SK-N-MC (cell line): ENCODE data around the gene LRRC27.

Experiments
- DNase-seq: peaks from one replicate; pipeline ENCODE4 v3.0.0-alpha.2; 2011; ENCODE audit warnings: low read depth, low spot score
- H3K27ac ChIP-seq: fragments of 200-600 bp; sonication (generic); 2 replicates; pipeline ENCODE4 v1.5.1; 2016; ENCODE audit warnings: mixed run types
- H3K36me3 ChIP-seq: fragments of 200-600 bp; sonication (generic); 2 replicates; pipeline ENCODE4 v1.6.1; 2017; ENCODE audit warnings: antibody characterized with exemption, low read length, mixed read lengths; ENCODE audit not compliant: insufficient read depth
- H3K4me3 ChIP-seq: fragments of 200-600 bp; sonication (generic); 2 replicates; pipeline ENCODE4 v1.5.1; 2016
- H3K9ac ChIP-seq: fragments of 200-600 bp; sonication (generic); 2 replicates; pipeline ENCODE4 v1.8.0; 2017; ENCODE audit warnings: mixed run types, mixed read lengths; ENCODE audit not compliant: insufficient read length
- H3K9me3 ChIP-seq: fragments of 200-600 bp; sonication (generic); 2 replicates; pipeline ENCODE4 v1.6.1; 2017; ENCODE audit warnings: low read depth, mild to moderate bottlenecking, antibody characterized with exemption, low read length, moderate library complexity, mixed read lengths
- EZH2 ChIP-seq: fragments of 200-600 bp; sonication (generic); IDR thresholded peaks from one replicate; pipeline ENCODE4 v1.6.1; 2017; ENCODE audit warnings: antibody characterized with exemption
- FOXP2 ChIP-seq: optimal IDR thresholded peaks from 2 replicates; pipeline ENCODE3; 2011; ENCODE audit warnings: mild to moderate bottlenecking, moderate library complexity; ENCODE audit not compliant: insufficient read depth; ENCODE audit errors: extremely low read length, control extremely low read depth
- POLR2AphosphoS5 ChIP-seq: IDR thresholded peaks from 2 replicates; pipeline ENCODE4 v1.6.1; 2012; ENCODE audit warnings: mild to moderate bottlenecking, low read depth, low read length, borderline replicate concordance

LRRC27 gene

GRCh38 chr10:132420981-132421846 lies 89.2 kb downstream of the LRRC27 start:
- H3K27ac ChIP-seq, result peak overlapping the region; percentile 85
- no peak for TF ChIP-seq EZH2
- no peak for TF ChIP-seq FOXP2
- TF ChIP-seq POLR2AphosphoS5, result no peak
- H3K9ac ChIP-seq, result peak overlapping the region; percentile 51
- H3K9me3 ChIP-seq, result no peaks in the 10 kb centered on the region
- DNase-seq, result no peak
- H3K4me3 ChIP-seq, result peak overlapping the region; percentile 28
- no peaks in the 10 kb centered on the region for H3K36me3 ChIP-seq

DNA sequence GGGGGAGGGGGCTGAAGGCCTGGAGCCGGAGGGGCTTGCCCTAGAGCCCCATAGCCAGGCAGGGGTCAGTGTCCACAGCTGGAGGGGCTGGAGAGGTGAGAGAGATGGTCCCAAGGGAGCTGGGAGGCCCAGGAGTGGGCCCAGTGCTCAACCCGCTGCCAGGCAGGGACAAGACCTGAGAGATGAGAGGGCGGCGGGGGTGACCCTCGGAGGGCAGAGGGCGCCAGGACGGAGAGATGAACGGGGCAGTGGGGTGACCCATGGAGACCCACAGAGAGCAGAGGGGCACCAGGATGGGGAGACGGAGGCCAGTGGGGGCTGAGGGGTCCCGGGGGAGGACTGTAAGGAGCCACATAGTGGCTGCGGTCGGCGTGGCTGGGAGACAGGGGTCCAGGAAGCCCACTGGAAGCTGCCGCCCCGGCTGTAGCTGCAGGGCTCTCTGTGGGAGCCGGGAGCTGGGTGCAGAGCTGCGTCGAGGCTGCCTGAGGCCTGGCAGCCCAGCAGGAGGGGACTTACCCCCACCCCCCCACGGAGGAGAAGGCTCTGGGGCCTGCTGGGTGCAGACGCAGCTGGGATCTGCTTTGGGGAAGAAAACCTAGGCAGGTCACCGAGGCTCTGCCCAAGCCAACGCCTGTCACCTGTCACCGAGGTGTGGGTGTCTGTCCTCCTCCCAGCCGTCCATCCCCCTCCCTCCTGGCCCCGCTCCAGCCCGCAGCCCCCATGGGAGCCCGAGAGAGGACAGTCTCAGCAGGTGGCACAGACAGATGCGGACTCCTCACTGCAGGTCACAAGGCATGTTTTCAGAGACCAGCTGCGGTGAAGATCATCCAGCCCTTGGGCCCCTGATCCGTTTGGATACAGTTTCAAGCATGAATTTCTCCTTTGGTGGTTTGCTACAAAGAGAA lies 90.1 kb downstream of the LRRC27 start:
- H3K36me3 ChIP-seq, result no peaks in the 10 kb centered on the region
- DNase-seq, result no peak
- peak overlapping the region; percentile 28 for H3K4me3 ChIP-seq
- peak overlapping the region; percentile 85 for H3K27ac ChIP-seq
- H3K9me3 ChIP-seq, result no peaks in the 10 kb centered on the region
- H3K9ac ChIP-seq, result peak overlapping the region; percentile 51
- TF ChIP-seq EZH2, result no peak
- no peak for TF ChIP-seq FOXP2
- no peak for TF ChIP-seq POLR2AphosphoS5

- H3K9ac ChIP-seq, result no peak overlapping the region
- H3K36me3 ChIP-seq, result no peaks in the 10 kb centered on the region
- H3K4me3 ChIP-seq, result no peak overlapping the region
- H3K27ac ChIP-seq, result peak overlapping the region; percentile 85
- DNase-seq, result no peak
- no peak for TF ChIP-seq POLR2AphosphoS5
- TF ChIP-seq EZH2, result no peak
- TF ChIP-seq FOXP2, result no peak
- H3K9me3 ChIP-seq, result no peaks in the 10 kb centered on the region
Observed at GRCh38 chr10:132422903-132423825, 91.2 kb downstream of the LRRC27 start.

- no peak for TF ChIP-seq POLR2AphosphoS5
- no peak for TF ChIP-seq FOXP2
- no peak for TF ChIP-seq EZH2
- Histone ChIP-seq H3K27ac (peak overlapping the region; percentile 70), H3K9ac (no peak overlapping the region), H3K36me3 (no peaks in the 10 kb centered on the region), H3K9me3 (no peaks in the 10 kb centered on the region), H3K4me3 (no peak overlapping the region)
- no peak for DNase-seq
Observed at GRCh38 chr10:132423966-132424861, 92.2 kb downstream of the LRRC27 start.

GRCh38 chr10:132425029-132425756 lies 93.2 kb downstream of the LRRC27 start:
- Histone ChIP-seq H3K27ac (peak overlapping the region; percentile 70), H3K4me3 (no peak overlapping the region), H3K36me3 (no peaks in the 10 kb centered on the region), H3K9me3 (no peaks in the 10 kb centered on the region), H3K9ac (no peak overlapping the region)
- no peak for DNase-seq
- TF ChIP-seq FOXP2, result no peak

- H3K36me3 ChIP-seq, result no peaks in the 10 kb centered on the region
- H3K27ac ChIP-seq, result no peak overlapping the region
- H3K9ac ChIP-seq, result no peak overlapping the region
- DNase-seq, result no peak
- no peak overlapping the region for H3K4me3 ChIP-seq
- TF ChIP-seq EZH2 (no peak), POLR2AphosphoS5 (no peak), FOXP2 (no peak)
- H3K9me3 ChIP-seq, result no peaks in the 10 kb centered on the region
Observed at GRCh38 chr10:132425757-132426155, 93.8 kb downstream of the LRRC27 start.
